Endodermal cell (in vitro differentiated cells): ENCODE data around the gene EVI5L. TPM values are rescaled to one million over a fixed set of nuclear protein-coding genes. Genes with fewer than 3 reads are reported as not detected.
"Not testable (repeated sequence)": the region's sequence is repeated elsewhere in the genome, so short reads cannot be mapped to it uniquely, and the experiment has no call there.

Experiments used
- DNase-seq: peaks from one replicate; pipeline ENCODE4 v3.0.0-alpha.2; 2017
- H3K27ac ChIP-seq: 2 replicates; pipeline ENCODE4 v1.5.1; 2013; ENCODE audit warnings: mild to moderate bottlenecking, low read depth, low read length, moderate library complexity
- H3K27me3 ChIP-seq: 2 replicates; pipeline ENCODE4 v1.6.1; 2013; ENCODE audit warnings: mild to moderate bottlenecking, low read length, moderate library complexity; ENCODE audit not compliant: insufficient read depth, control insufficient read depth, poor library complexity, severe bottlenecking
- H3K36me3 ChIP-seq: 2 replicates; pipeline ENCODE4 v1.7.0; 2013; ENCODE audit warnings: mild to moderate bottlenecking, low read length, moderate library complexity; ENCODE audit not compliant: control insufficient read depth, insufficient read depth
- H3K4me1 ChIP-seq: one replicate; pipeline ENCODE4 v1.7.0; 2013; ENCODE audit warnings: low read length; ENCODE audit not compliant: control insufficient read depth, insufficient read depth
- H3K4me3 ChIP-seq: 2 replicates; pipeline ENCODE4 v1.5.1; 2013; ENCODE audit warnings: mild to moderate bottlenecking, low read length, moderate library complexity
- H3K9ac ChIP-seq: 2 replicates; pipeline ENCODE4 v1.6.1; 2013; ENCODE audit warnings: mild to moderate bottlenecking, low read length, moderate library complexity; ENCODE audit not compliant: poor library complexity, severe bottlenecking; ENCODE audit errors: extremely low read depth
- H3K9me3 ChIP-seq: 2 replicates; pipeline ENCODE4 v1.6.1; 2013; ENCODE audit warnings: mild to moderate bottlenecking, low read length, moderate library complexity; ENCODE audit not compliant: control insufficient read depth
- H3K27ac Mint-ChIP-seq: 2 replicates; pipeline ENCODE4 v1.8.0; 2020; ENCODE audit warnings: mixed read lengths
- H3K27me3 Mint-ChIP-seq: 2 replicates; pipeline ENCODE4 v1.8.0; 2021; ENCODE audit warnings: mild to moderate bottlenecking, mixed read lengths; ENCODE audit not compliant: insufficient read depth
- H3K36me3 Mint-ChIP-seq: 2 replicates; pipeline ENCODE4 v1.8.0; 2020; ENCODE audit warnings: low read depth, mixed read lengths
- H3K4me1 Mint-ChIP-seq: 2 replicates; pipeline ENCODE4 v1.8.0; 2020; ENCODE audit warnings: mixed read lengths
- H3K4me3 Mint-ChIP-seq: 2 replicates; pipeline ENCODE4 v1.8.0; 2020; ENCODE audit warnings: mild to moderate bottlenecking, moderate library complexity, mixed read lengths
- H3K9me3 Mint-ChIP-seq: 2 replicates; pipeline ENCODE4 v1.8.0; 2020; ENCODE audit warnings: mild to moderate bottlenecking, mixed read lengths
- CTCF ChIP-seq: fragments of 200-600 bp; sonication (generic); conservative IDR thresholded peaks from 2 replicates; pipeline ENCODE4 v1.5.0; 2021; ENCODE audit warnings: antibody characterized with exemption, mild to moderate bottlenecking
- WGBS, 2 experiments: methylation state at CpG; one replicate each; pipeline versions ENCODE4 v1.1.5 to v1.1.7; 2013; ENCODE audit warnings: missing lambda C conversion rate in 2 of 2, mixed read lengths in 1 of 2; ENCODE audit not compliant: insufficient coverage in 1 of 2, insufficient read length in 1 of 2; 5-methylcytosine and 5-hydroxymethylcytosine counted together
- total RNA-seq, 2 donors: library from RNA; stranded (reverse); fragmentation: NEBNext Ultra II Directional in 1 of 2; extraction: Animal tissue kit (Norgen Biotek cat#: 25700) in 1 of 2; gene quantifications; 2 replicates in 1 of 2; 3 replicates in 1 of 2; pipeline ENCODE4 v1.2.1, GENCODE V29; 2021

Gene EVI5L
- total RNA-seq, 2 donors from 2014 or later = 6.4 to 9.2 TPM

GRCh38 chr19:7790416-7790815 lies 39.6 kb upstream of the EVI5L start:
- no peaks in the 10 kb centered on the region for H3K9me3 ChIP-seq
- DNase-seq = no peak
- peaks cover 8% of the 10 kb centered on the region for H3K9me3 Mint-ChIP-seq
- WGBS, 2 experiments = 91% methylated on average over 13 to 14 of the region's 14 CpGs
- H3K9ac ChIP-seq = no peak overlapping the region
- no peak overlapping the region for H3K4me3 ChIP-seq
- H3K4me1 ChIP-seq = no peaks in the 10 kb centered on the region
- H3K4me1 Mint-ChIP-seq = no peaks in the 10 kb centered on the region
- no peaks in the 10 kb centered on the region for H3K36me3 ChIP-seq
- H3K27ac ChIP-seq = no peak overlapping the region
- TF ChIP-seq CTCF = no peak
- no peak overlapping the region for H3K27ac Mint-ChIP-seq
- peaks cover 61% of the 10 kb centered on the region for H3K27me3 ChIP-seq
- no peaks in the 10 kb centered on the region for H3K36me3 Mint-ChIP-seq
- H3K27me3 Mint-ChIP-seq = peaks cover 90% of the 10 kb centered on the region
- no peak overlapping the region for H3K4me3 Mint-ChIP-seq

GRCh38 chr19:7792281-7792680 lies 37.7 kb upstream of the EVI5L start:
- H3K4me1 Mint-ChIP-seq = no peaks in the 10 kb centered on the region

GRCh38 chr19:7792701-7793100 lies 37.3 kb upstream of the EVI5L start:
- H3K36me3 Mint-ChIP-seq, H3K27ac ChIP-seq, H3K9me3 Mint-ChIP-seq, DNase-seq, H3K36me3 ChIP-seq, H3K4me3 Mint-ChIP-seq, H3K4me1 ChIP-seq, H3K27ac Mint-ChIP-seq, H3K9ac ChIP-seq, H3K9me3 ChIP-seq, H3K4me3 ChIP-seq, H3K4me1 Mint-ChIP-seq: not testable (repeated sequence)
- WGBS, 2 experiments = 91 to 93% methylated on average over 3 to 7 of the region's 7 CpGs
- peaks cover 40% of the 10 kb centered on the region for H3K27me3 ChIP-seq
- H3K27me3 Mint-ChIP-seq = peaks cover 77% of the 10 kb centered on the region

More at GRCh38 chr19:7792281-7792680, 37.7 kb upstream of the EVI5L start:
- Histone ChIP-seq H3K9ac (no peak overlapping the region), H3K4me1 (no peaks in the 10 kb centered on the region), H3K4me3 (no peak overlapping the region), H3K27ac (no peak overlapping the region), H3K9me3 (no peaks in the 10 kb centered on the region), H3K27me3 (peaks cover 44% of the 10 kb centered on the region), H3K36me3 (no peaks in the 10 kb centered on the region)
- WGBS, 2 experiments = 84 to 88% methylated on average over 6 to 7 of the region's 7 CpGs
- Mint-ChIP-seq H3K9me3 (peaks cover 8% of the 10 kb centered on the region), H3K4me3 (no peak overlapping the region), H3K27ac (no peak overlapping the region), H3K27me3 (peaks cover 78% of the 10 kb centered on the region), H3K36me3 (no peaks in the 10 kb centered on the region)
- no peak for TF ChIP-seq CTCF
- no peak for DNase-seq

GRCh38 chr19:7793493-7793892 lies 36.5 kb upstream of the EVI5L start:
- H3K9me3 Mint-ChIP-seq = peaks cover 8% of the 10 kb centered on the region
- peaks cover 32% of the 10 kb centered on the region for H3K27me3 ChIP-seq

More at GRCh38 chr19:7793493-7793892, 36.5 kb upstream of the EVI5L start:
- WGBS, 2 experiments = 66 to 70% methylated on average over 3 of the region's 3 CpGs
- no peaks in the 10 kb centered on the region for H3K4me1 ChIP-seq
- no peak overlapping the region for H3K4me3 Mint-ChIP-seq
- no peaks in the 10 kb centered on the region for H3K4me1 Mint-ChIP-seq
- peaks cover 69% of the 10 kb centered on the region for H3K27me3 Mint-ChIP-seq
- no peaks in the 10 kb centered on the region for H3K36me3 ChIP-seq
- no peak for TF ChIP-seq CTCF
- H3K27ac ChIP-seq = no peak overlapping the region
- no peaks in the 10 kb centered on the region for H3K36me3 Mint-ChIP-seq
- H3K9ac ChIP-seq = no peak overlapping the region
- no peak overlapping the region for H3K4me3 ChIP-seq
- H3K9me3 ChIP-seq = no peaks in the 10 kb centered on the region
- no peak for DNase-seq
- H3K27ac Mint-ChIP-seq = no peak overlapping the region
